Neural crest cell (in vitro differentiated cells): ENCODE measurements around the gene B3GAT3. TPM values are rescaled to one million over a fixed set of nuclear protein-coding genes. Genes with fewer than 3 reads are reported as not detected.
"Not testable (repeated sequence)": the region's sequence is repeated elsewhere in the genome, so short reads cannot be mapped to it uniquely, and the experiment has no call there.

ENCODE experiments used
- DNase-seq: peaks from one replicate; pipeline ENCODE4 v3.0.0; 2021; ENCODE audit warnings: low read depth, mixed read lengths, low spot score
- H3K27ac Mint-ChIP-seq: one replicate; pipeline ENCODE4 v1.8.0; 2021; ENCODE audit warnings: mild to moderate bottlenecking, mixed read lengths; ENCODE audit not compliant: unreplicated experiment
- H3K27me3 Mint-ChIP-seq: 2 replicates; pipeline ENCODE4 v1.8.0; 2021; ENCODE audit warnings: low read depth, mild to moderate bottlenecking, mixed read lengths
- H3K36me3 Mint-ChIP-seq: 2 replicates; pipeline ENCODE4 v1.8.0; 2021; ENCODE audit warnings: low read depth, mild to moderate bottlenecking, mixed read lengths
- H3K4me1 Mint-ChIP-seq: 2 replicates; pipeline ENCODE4 v1.8.0; 2021; ENCODE audit warnings: mixed read lengths
- H3K4me3 Mint-ChIP-seq: one replicate; pipeline ENCODE4 v1.8.0; 2021; ENCODE audit warnings: mild to moderate bottlenecking, mixed read lengths
- H3K9me3 Mint-ChIP-seq: 2 replicates; pipeline ENCODE4 v1.8.0; 2021; ENCODE audit warnings: mixed read lengths
- total RNA-seq: library from RNA; stranded (reverse); gene quantifications from 2 replicates; pipeline ENCODE4 v1.2.1, GENCODE V29; 2021
- TF ChIP-seq, protein P1 (sequence below): fragments of 200-600 bp; sonication (generic); conservative IDR thresholded peaks from 2 replicates; pipeline ENCODE4 v1.5.0; 2021; ENCODE audit warnings: antibody characterized with exemption, mild to moderate bottlenecking

Gene B3GAT3
- total RNA-seq, 1 donor from 2014 or later, result 57.4 TPM

DNA sequence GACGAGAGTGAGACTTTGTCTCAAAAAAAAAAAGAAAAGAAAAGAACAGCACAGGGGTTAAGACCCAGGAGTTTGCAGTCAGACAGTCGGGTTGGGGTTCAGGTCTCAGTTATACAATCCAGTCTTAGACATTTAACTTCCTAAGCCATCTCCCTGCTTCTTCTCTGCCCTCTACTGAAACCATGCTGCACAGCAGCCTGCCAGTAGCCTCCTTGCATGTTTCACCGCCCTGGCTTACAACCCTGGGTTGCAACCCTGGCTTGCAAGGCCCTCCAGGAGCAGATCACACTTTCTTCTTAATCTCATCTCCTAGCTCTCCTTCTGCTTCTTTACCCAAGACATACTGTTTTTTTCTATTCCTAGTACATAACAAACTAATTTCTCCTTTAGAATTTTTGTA lies 5.9 kb upstream of the B3GAT3 start:
- Mint-ChIP-seq H3K36me3 (peaks cover 30% of the 10 kb centered on the region), H3K9me3 (no peaks in the 10 kb centered on the region), H3K27me3 (no peaks in the 10 kb centered on the region), H3K4me1 (no peaks in the 10 kb centered on the region), H3K4me3 (no peak overlapping the region), H3K27ac (no peak overlapping the region)
- no peak for DNase-seq
- TF ChIP-seq, protein P1, sequence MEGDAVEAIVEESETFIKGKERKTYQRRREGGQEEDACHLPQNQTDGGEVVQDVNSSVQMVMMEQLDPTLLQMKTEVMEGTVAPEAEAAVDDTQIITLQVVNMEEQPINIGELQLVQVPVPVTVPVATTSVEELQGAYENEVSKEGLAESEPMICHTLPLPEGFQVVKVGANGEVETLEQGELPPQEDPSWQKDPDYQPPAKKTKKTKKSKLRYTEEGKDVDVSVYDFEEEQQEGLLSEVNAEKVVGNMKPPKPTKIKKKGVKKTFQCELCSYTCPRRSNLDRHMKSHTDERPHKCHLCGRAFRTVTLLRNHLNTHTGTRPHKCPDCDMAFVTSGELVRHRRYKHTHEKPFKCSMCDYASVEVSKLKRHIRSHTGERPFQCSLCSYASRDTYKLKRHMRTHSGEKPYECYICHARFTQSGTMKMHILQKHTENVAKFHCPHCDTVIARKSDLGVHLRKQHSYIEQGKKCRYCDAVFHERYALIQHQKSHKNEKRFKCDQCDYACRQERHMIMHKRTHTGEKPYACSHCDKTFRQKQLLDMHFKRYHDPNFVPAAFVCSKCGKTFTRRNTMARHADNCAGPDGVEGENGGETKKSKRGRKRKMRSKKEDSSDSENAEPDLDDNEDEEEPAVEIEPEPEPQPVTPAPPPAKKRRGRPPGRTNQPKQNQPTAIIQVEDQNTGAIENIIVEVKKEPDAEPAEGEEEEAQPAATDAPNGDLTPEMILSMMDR, result no peak

DNA sequence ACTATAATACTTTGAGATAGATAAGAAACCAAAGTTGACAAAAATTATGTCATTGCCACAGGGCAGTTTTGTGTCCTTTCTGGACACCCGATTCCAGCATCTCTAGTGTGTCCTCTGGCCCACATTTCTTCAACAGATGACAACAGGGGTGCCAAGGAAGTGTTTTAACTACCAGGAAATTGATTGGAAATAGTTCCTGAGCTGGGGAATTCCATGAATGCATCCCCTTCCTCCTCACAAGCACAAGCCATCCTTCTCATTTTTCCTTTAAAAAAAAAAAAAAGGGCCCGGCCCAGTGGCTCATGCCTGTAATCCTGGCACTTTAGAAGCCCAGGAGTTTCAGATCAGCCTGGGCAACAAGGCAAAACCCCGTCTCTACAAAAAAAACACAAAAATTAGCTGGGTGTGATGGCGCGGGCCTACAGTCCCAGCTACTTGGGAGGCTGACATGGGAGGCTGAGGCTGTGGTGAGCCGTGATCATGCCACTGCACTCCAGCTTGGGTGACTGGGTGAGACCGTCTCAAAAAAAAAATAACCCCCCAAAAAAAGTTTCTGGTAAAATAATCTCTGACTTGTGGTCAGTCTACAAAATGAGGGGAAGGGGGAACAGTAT lies 797 bp upstream of the B3GAT3 start:
- TF ChIP-seq, protein P1, result no peak
- H3K36me3 Mint-ChIP-seq, result peaks cover 24% of the 10 kb centered on the region
- no peak for DNase-seq
- H3K9me3 Mint-ChIP-seq, result no peaks in the 10 kb centered on the region
- H3K4me1 Mint-ChIP-seq, result peaks cover 26% of the 10 kb centered on the region
- H3K27ac Mint-ChIP-seq, result peak overlapping the region; percentile 98
- peaks cover 2% of the 10 kb centered on the region for H3K27me3 Mint-ChIP-seq
- peak overlapping the region; percentile 88 for H3K4me3 Mint-ChIP-seq

DNA sequence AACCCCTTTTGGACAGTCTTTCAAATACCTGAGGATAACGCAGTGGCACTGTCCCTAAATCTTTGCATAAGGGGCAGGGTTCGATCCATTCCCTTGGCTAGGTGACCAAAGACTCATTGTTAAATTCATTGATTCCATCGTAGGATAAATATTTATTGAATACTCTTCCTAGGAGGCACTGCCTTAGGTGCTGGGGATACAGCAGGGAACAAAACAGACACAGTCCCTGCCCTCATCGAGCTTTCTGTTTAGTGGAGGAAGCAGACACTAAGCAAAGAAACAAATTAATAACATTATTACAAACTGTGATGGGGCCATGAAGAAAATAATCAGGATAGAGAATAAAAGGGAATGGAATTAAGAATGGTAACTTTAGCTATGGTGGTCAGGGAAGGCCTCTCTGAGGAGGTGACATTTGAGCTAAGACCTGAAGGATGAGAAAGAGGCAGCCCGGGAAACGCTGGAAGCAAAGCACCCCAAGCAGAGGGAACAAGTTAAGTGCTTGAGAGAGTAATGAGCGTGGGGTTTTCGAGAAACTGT lies 689 bp downstream of the B3GAT3 start:
- peak overlapping the region; percentile 100 for H3K4me3 Mint-ChIP-seq
- peaks cover 19% of the 10 kb centered on the region for H3K36me3 Mint-ChIP-seq
- no peak for DNase-seq
- H3K4me1 Mint-ChIP-seq, result peaks cover 26% of the 10 kb centered on the region
- H3K9me3 Mint-ChIP-seq, result no peaks in the 10 kb centered on the region
- H3K27ac Mint-ChIP-seq, result peak overlapping the region; percentile 99
- H3K27me3 Mint-ChIP-seq, result peaks cover 2% of the 10 kb centered on the region
- TF ChIP-seq, protein P1, result no peak

DNA sequence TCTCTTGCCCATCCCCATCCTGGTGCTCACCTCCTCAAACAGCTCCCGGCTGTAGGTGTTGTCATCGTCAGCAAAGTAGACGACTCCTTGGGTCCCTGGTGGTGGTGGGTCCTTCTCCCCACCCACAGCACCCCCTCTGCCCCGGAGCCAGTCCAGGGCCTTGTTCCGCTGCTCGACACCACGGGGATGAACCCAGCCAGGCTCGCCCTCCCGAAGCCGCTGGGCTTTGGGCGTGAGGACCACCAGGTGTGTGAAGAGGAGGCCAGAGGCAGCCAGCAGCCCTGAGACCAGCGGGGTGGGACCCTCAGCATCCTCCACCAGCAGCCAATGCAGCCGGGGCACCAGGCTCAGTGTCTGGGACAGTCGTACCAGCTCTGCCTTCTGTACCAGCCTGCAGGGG lies 4.8 kb downstream of the B3GAT3 start:
- peaks cover 27% of the 10 kb centered on the region for H3K4me1 Mint-ChIP-seq
- H3K9me3 Mint-ChIP-seq, H3K36me3 Mint-ChIP-seq, H3K27me3 Mint-ChIP-seq, DNase-seq, H3K4me3 Mint-ChIP-seq, H3K27ac Mint-ChIP-seq: not testable (repeated sequence)

DNA sequence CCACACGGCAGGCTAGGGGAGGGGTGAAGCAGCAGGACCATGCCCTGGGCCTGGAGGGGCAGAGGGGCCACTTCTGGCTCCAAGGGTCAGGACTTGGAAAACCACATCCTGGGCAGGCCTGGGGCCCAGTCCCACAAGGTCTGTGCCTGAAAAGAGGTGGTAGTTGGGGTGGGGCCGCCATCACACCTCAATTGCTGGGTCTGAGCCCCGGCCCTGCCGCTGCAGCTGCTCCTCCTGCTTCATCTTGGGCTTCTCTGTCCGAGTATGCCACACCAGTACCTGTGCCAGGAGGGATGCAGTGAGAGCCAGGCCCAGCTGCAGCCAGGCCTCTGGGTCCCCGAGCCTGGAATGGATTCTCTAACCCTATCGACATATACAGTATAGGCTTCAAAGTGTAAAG lies 6.3 kb downstream of the B3GAT3 start:
- peaks cover 25% of the 10 kb centered on the region for H3K4me1 Mint-ChIP-seq
- TF ChIP-seq, protein P1, result no peak
- H3K4me3 Mint-ChIP-seq, result no peak overlapping the region
- H3K36me3 Mint-ChIP-seq, result peaks cover 6% of the 10 kb centered on the region
- no peak for DNase-seq
- no peaks in the 10 kb centered on the region for H3K27me3 Mint-ChIP-seq
- no peak overlapping the region for H3K27ac Mint-ChIP-seq
- H3K9me3 Mint-ChIP-seq, result no peaks in the 10 kb centered on the region

DNA sequence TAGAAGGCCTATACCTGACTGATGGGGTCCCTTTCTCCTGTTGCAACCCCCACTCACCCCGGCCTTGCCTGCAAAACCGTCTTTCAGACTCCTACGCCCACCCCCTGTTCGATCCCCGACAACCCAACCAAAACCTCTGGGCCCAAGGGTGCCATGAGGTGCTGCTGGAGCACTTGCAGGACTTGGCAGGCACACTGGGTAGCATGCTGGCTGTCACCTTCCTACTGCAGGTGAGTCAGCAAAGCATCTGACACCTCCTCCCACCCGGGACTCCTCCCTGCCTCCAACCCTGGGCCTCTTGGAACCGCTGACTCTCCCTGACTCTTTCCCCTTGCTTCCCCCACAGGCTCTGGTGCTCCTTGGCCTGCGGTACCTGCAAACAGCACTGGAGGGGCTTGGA lies 7.5 kb downstream of the B3GAT3 start:
- Mint-ChIP-seq H3K4me3 (peak overlapping the region; percentile 84), H3K9me3 (no peaks in the 10 kb centered on the region), H3K27ac (no peak overlapping the region), H3K4me1 (peaks cover 24% of the 10 kb centered on the region), H3K27me3 (no peaks in the 10 kb centered on the region), H3K36me3 (peaks cover 3% of the 10 kb centered on the region)
- TF ChIP-seq, protein P1, result no peak
- no peak for DNase-seq
